ENCODE measurements around the gene ARPC1A.

- no peak for TF ChIP-seq EZH2 (IDR thresholded peaks at IDR 0.05; ENCODE audit: low read length, unreplicated experiment)
- no peak for TF ChIP-seq EZH2phosphoT487 (IDR thresholded peaks at IDR 0.05; ENCODE audit: borderline replicate concordance, low read length)
Observed at GRCh38 chr7:99380032-99380822, 54.5 kb downstream of the ARPC1A start.
